ENCODE data around the gene RASD2. TPM values are rescaled to one million over a fixed set of nuclear protein-coding genes. Genes with fewer than 3 reads are reported as not detected.

Gene RASD2
- total and polyA plus RNA-seq, 2 donors (not counting 1 experiment from before 2014, with no cell fraction given): 0.07 TPM; not detected in 1

DNA sequence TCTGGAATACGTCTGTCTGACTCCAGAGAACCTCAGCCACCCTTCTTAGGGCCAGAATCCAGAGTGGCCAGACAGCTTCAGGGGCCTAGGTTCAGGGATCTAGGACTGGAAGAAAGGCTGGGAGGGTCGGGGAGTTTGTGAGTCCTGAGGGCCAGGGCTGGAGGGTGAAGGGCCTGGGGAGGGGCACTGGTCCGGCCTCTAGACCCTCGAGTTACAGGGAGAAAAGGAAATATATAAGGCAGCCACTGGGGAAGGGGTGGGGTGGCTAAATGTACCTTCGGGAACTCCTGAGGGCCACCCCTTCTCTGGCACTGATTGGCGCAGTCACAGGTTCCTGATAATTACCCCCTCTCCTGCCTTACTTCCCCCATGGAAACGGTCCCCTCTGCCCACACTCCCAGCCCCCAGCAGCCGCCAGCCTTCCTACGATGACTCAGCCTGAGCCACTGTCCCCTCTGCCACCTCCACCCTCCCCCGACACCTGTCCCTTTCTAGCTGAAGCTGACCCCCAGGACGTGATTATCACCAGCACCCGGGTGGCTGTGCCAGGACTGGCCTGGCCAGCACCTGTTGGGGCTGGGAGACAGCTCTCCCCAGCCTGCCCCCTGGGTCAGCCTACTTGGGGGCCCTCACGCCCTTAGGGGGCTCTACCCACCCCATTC, 50.1 kb downstream of the RASD2 start:
- intact Hi-C loops (cut with micrococcal nuclease): no loop called here
- Mint-ChIP-seq H3K27me3 (peaks cover 13% of the 10 kb centered on the region), H3K4me3 (no peak overlapping the region), H3K9me3 (ENCODE audit: insufficient read depth) (no peaks in the 10 kb centered on the region), H3K4me1 (no peaks in the 10 kb centered on the region), H3K27ac (no peak overlapping the region)
- ChIA-PET CTCF (interaction anchor here (1.4 kb wide), 1 partner anchor 9 kb away, joined by 3 read pairs; no protein-coding TSS in a partner anchor), POLR2A (no interaction called here)
- TF ChIP-seq CTCF (IDR thresholded peaks at IDR 0.05) (no peak), EZH2 (IDR thresholded peaks at IDR 0.05; ENCODE audit: borderline replicate concordance, insufficient read depth, low read depth, low read length, poor library complexity, severe bottlenecking) (no peak)
- no peaks in the 10 kb centered on the region for H3K9me3 ChIP-seq (ENCODE audit: control extremely low read depth in 1 of 3, control insufficient read depth in 2 of 3, insufficient read depth in 1 of 3, low read length in 2 of 3)
- H3K79me2 ChIP-seq (ENCODE audit: control insufficient read depth, insufficient read depth, low read length): no peaks in the 10 kb centered on the region
- no peak for ATAC-seq (ENCODE audit: low read depth)
- no peak overlapping the region for H2AFZ ChIP-seq (ENCODE audit: insufficient read depth, low read depth, low read length, poor library complexity, severe bottlenecking)
- DNase-seq: no peak
- no peaks in the 10 kb centered on the region for H3K4me1 ChIP-seq (ENCODE audit: control insufficient read depth in 2 of 2, insufficient read depth in 2 of 2, low read length in 2 of 2)
- no peak overlapping the region for H3K4me2 ChIP-seq (replicated peaks; ENCODE audit: low read depth, low read length, poor library complexity, severe bottlenecking)
- no peaks in the 10 kb centered on the region for H4K20me1 ChIP-seq (ENCODE audit: control insufficient read depth, insufficient read depth, low read length, poor library complexity, severe bottlenecking)
- H3K27me3 ChIP-seq (replicated peaks in 1 of 4; ENCODE audit: control extremely low read depth in 1 of 4, control insufficient read depth in 3 of 4, insufficient read depth in 4 of 4, low read length in 3 of 4): peaks cover 0 to 2% (median 0%) of the 10 kb centered on the region in 4 experiments
- H3K36me3 ChIP-seq (replicated peaks in 1 of 2; ENCODE audit: control extremely low read depth in 1 of 2, control insufficient read depth in 1 of 2, extremely low read depth in 1 of 2, insufficient read depth in 2 of 2, low read length in 1 of 2): no peaks in the 10 kb centered on the region
- no peak overlapping the region for H3K27ac ChIP-seq (ENCODE audit: low read length in 2 of 2)
- no peak overlapping the region for H3K9ac ChIP-seq (ENCODE audit: low read length)
- H3K4me3 ChIP-seq (ENCODE audit: control extremely low read depth in 1 of 5, extremely low read depth in 1 of 5, insufficient read depth in 1 of 5, low read depth in 2 of 5, low read length in 4 of 5): no peak overlapping the region
- 66% methylated on average over 8 of the region's 13 CpGs for WGBS (ENCODE audit: insufficient coverage)

DNA sequence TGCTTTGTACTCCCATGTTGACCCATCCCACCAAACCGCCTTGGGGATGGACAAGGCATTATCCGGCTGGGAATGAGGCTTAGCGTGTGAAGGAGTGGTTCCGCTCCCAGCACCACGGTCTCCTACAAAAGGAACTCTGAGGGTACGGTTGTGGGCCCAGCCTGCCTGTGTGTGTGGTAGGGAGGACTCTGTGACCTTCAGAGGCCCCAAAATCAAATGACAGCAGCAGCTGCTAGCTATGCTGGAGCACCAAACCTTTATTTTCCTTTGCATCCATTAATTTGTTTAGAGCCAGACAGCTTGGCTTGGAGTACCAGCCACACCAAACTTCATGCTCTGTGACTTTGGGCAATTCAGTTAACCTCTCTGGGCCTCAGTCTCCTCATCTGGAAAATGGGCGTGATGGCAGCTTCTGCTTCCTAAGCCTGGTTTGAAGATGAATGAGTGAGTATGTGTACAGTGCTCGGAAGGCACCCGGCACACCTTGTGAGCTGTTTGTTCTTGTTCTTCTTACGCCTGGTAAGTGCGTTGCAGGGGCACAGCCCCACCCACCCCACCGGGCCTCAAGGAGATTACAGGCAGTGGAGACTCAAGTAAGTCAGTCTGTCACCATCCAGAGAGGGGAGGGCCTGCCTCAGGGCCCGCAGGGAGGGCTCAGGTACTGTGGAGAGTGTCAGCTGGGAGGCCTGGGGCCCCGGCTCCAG, 51.2 kb downstream of the RASD2 start:
- intact Hi-C loops (cut with micrococcal nuclease): no loop called here
- H3K27ac Mint-ChIP-seq: no peak overlapping the region
- no peak overlapping the region for H3K4me3 ChIP-seq (ENCODE audit: control extremely low read depth in 1 of 5, extremely low read depth in 1 of 5, insufficient read depth in 1 of 5, low read depth in 2 of 5, low read length in 4 of 5)
- H3K36me3 ChIP-seq (replicated peaks in 1 of 2; ENCODE audit: control extremely low read depth in 1 of 2, control insufficient read depth in 1 of 2, extremely low read depth in 1 of 2, insufficient read depth in 2 of 2, low read length in 1 of 2): no peaks in the 10 kb centered on the region
- H4K20me1 ChIP-seq (ENCODE audit: control insufficient read depth, insufficient read depth, low read length, poor library complexity, severe bottlenecking): no peaks in the 10 kb centered on the region
- ATAC-seq (ENCODE audit: low read depth) (no peak), DNase-seq (no peak)
- H3K4me1 Mint-ChIP-seq: no peaks in the 10 kb centered on the region
- ChIA-PET POLR2A (no interaction called here), CTCF (interaction anchor here (0.7 to 1.3 kb wide), 2 partner anchors 9 to 30 kb away, joined by 3 to 4 read pairs; no protein-coding TSS in a partner anchor)
- H3K9me3 ChIP-seq (ENCODE audit: control extremely low read depth in 1 of 3, control insufficient read depth in 2 of 3, insufficient read depth in 1 of 3, low read length in 2 of 3): no peaks in the 10 kb centered on the region
- no peak for TF ChIP-seq CTCF (IDR thresholded peaks at IDR 0.05)
- H3K4me2 ChIP-seq (replicated peaks; ENCODE audit: low read depth, low read length, poor library complexity, severe bottlenecking): no peak overlapping the region
- 91% methylated on average over 10 of the region's 14 CpGs for WGBS (ENCODE audit: insufficient coverage)
- H3K9me3 Mint-ChIP-seq (ENCODE audit: insufficient read depth): no peaks in the 10 kb centered on the region
- H3K27me3 Mint-ChIP-seq: peaks cover 18% of the 10 kb centered on the region
- peaks cover 0 to 2% (median 0%) of the 10 kb centered on the region in 4 experiments for H3K27me3 ChIP-seq (replicated peaks in 1 of 4; ENCODE audit: control extremely low read depth in 1 of 4, control insufficient read depth in 3 of 4, insufficient read depth in 4 of 4, low read length in 3 of 4)
- no peak overlapping the region for H3K27ac ChIP-seq (ENCODE audit: low read length in 2 of 2)
- H3K4me3 Mint-ChIP-seq: no peak overlapping the region
- H3K4me1 ChIP-seq (ENCODE audit: control insufficient read depth in 2 of 2, insufficient read depth in 2 of 2, low read length in 2 of 2): no peaks in the 10 kb centered on the region
- no peak overlapping the region for H2AFZ ChIP-seq (ENCODE audit: insufficient read depth, low read depth, low read length, poor library complexity, severe bottlenecking)
- H3K9ac ChIP-seq (ENCODE audit: low read length): no peak overlapping the region
- H3K79me2 ChIP-seq (ENCODE audit: control insufficient read depth, insufficient read depth, low read length): no peaks in the 10 kb centered on the region

Data from B cell (primary cell).